ENCODE results near the gene PXDN.
"Not testable (repeated sequence)": the region's sequence is repeated elsewhere in the genome, so short reads cannot be mapped to it uniquely, and the experiment has no call there.

Gene PXDN

GRCh38 chr2:1632510-1632909, 111.8 kb downstream of the PXDN start:
- no peak for DNase-seq (ENCODE audit: low spot score)

- no peak for DNase-seq (ENCODE audit: low spot score)
These were observed 112.3 kb downstream of the PXDN start for GRCh38 chr2:1632002-1632348.

GRCh38 chr2:1631292-1632001, 112.9 kb downstream of the PXDN start:
- DNase-seq (ENCODE audit: low spot score): no peak

- no peak for DNase-seq (ENCODE audit: low spot score)
These were observed 115.4 kb downstream of the PXDN start for GRCh38 chr2:1628893-1629292.

- no peak for DNase-seq (ENCODE audit: low spot score)
These were observed 116.5 kb downstream of the PXDN start for GRCh38 chr2:1627628-1628381.

- DNase-seq (ENCODE audit: low spot score): no peak
These were observed 118.0 kb downstream of the PXDN start for GRCh38 chr2:1626271-1626681.

- DNase-seq (ENCODE audit: low spot score): no peak
These were observed 118.9 kb downstream of the PXDN start for GRCh38 chr2:1625281-1626001.

GRCh38 chr2:1623906-1624445, 120.3 kb downstream of the PXDN start:
- DNase-seq (ENCODE audit: low spot score): no peak

- DNase-seq (ENCODE audit: low spot score): no peak
These were observed 121.7 kb downstream of the PXDN start for GRCh38 chr2:1622521-1623200.

GRCh38 chr2:1621976-1622375, 122.3 kb downstream of the PXDN start:
- not testable (repeated sequence) for DNase-seq (ENCODE audit: low spot score)

GRCh38 chr2:1621501-1621900, 122.8 kb downstream of the PXDN start:
- DNase-seq (ENCODE audit: low spot score): no peak

- no peak for DNase-seq (ENCODE audit: low spot score)
These were observed 123.3 kb downstream of the PXDN start for GRCh38 chr2:1621041-1621440.

- no peak for DNase-seq (ENCODE audit: low spot score)
These were observed 124.2 kb downstream of the PXDN start for GRCh38 chr2:1620081-1620480.

- DNase-seq (ENCODE audit: low spot score): no peak
These were observed 124.8 kb downstream of the PXDN start for GRCh38 chr2:1619556-1619955.

- no peak for DNase-seq (ENCODE audit: low spot score)
These were observed 125.3 kb downstream of the PXDN start for GRCh38 chr2:1618974-1619373.

- DNase-seq (ENCODE audit: low spot score): no peak
These were observed 125.9 kb downstream of the PXDN start for GRCh38 chr2:1618191-1618961.

GRCh38 chr2:1617425-1618021, 126.8 kb downstream of the PXDN start:
- DNase-seq (ENCODE audit: low spot score): no peak

- peak; percentile 65 for DNase-seq (ENCODE audit: low spot score)
These were observed 129.8 kb downstream of the PXDN start for GRCh38 chr2:1614564-1614963.

- DNase-seq (ENCODE audit: low spot score): no peak
These were observed 130.5 kb downstream of the PXDN start for GRCh38 chr2:1613731-1614354.

GRCh38 chr2:1613078-1613445, 131.3 kb downstream of the PXDN start:
- no peak for DNase-seq (ENCODE audit: low spot score)

Data from NAMALWA (cell line).